CD4-positive, alpha-beta T cell (primary cell): Measurements from ENCODE around the gene HDGFL3. TPM values are rescaled to one million over a fixed set of nuclear protein-coding genes. Genes with fewer than 3 reads are reported as not detected.
"Not testable (repeated sequence)": the region's sequence is repeated elsewhere in the genome, so short reads cannot be mapped to it uniquely, and the experiment has no call there.

ENCODE experiments used
- ATAC-seq: fragments of 200-7000 bp; cut with Tn5 transposase; one replicate; pipeline ENCODE4 v1.10.0; 2022; ENCODE audit warnings: mild to moderate bottlenecking; ENCODE audit not compliant: poor library complexity
- CTCF ChIA-PET: fragments of 350-600 bp; sonication (Branson Sonifier 250); formaldehyde crosslinking; loops from one replicate; lab custom pipeline; 2021; ENCODE audit warnings: antibody characterized with exemption, inconsistent platforms; lab: Charles Lee
- POLR2A ChIA-PET: fragments of 350-600 bp; sonication (Branson Sonifier 250); formaldehyde crosslinking; loops from one replicate; lab custom pipeline; 2021; ENCODE audit warnings: antibody characterized with exemption, inconsistent platforms; lab: Charles Lee
- DNase-seq, 14 experiments: peaks; one replicate each; pipeline ENCODE4 v3.0.0-alpha.2; 2013 to 2020; ENCODE audit warnings: mixed read lengths in 2 of 14
- H3K27ac ChIP-seq, 2 donors: one replicate each; pipeline versions ENCODE4 v1.5.1 to v1.7.0; 2013; ENCODE audit warnings: low read length in 2 of 2, low read depth in 1 of 2, mild to moderate bottlenecking in 1 of 2
- H3K27me3 ChIP-seq, 2 experiments: 1 replicate in 1 of 2; 2 replicates in 1 of 2; pipeline versions ENCODE4 v1.6.1 to v1.7.0; 2013; ENCODE audit warnings: low read length in 2 of 2, control low read depth in 1 of 2, mild to moderate bottlenecking in 1 of 2, moderate library complexity in 1 of 2; ENCODE audit not compliant: insufficient read depth in 2 of 2, control insufficient read depth in 1 of 2
- H3K36me3 ChIP-seq: one replicate; pipeline ENCODE4 v1.6.1; 2013; ENCODE audit warnings: low read length, control low read depth; ENCODE audit not compliant: insufficient read depth
- H3K4me1 ChIP-seq: one replicate; pipeline ENCODE4 v1.6.1; 2013; ENCODE audit warnings: low read length, control low read depth; ENCODE audit not compliant: insufficient read depth
- H3K4me3 ChIP-seq: one replicate; pipeline ENCODE4 v1.5.1; 2013; ENCODE audit warnings: mild to moderate bottlenecking, low read length, moderate library complexity
- H3K9me3 ChIP-seq, 2 experiments: 1 replicate in 1 of 2; 2 replicates in 1 of 2; pipeline versions ENCODE4 v1.6.1 to v1.7.0; 2013; ENCODE audit warnings: low read length in 2 of 2, mild to moderate bottlenecking in 2 of 2, control low read depth in 1 of 2, moderate library complexity in 1 of 2; ENCODE audit not compliant: control insufficient read depth in 1 of 2, insufficient read depth in 1 of 2
- H3K27ac Mint-ChIP-seq: one replicate; pipeline ENCODE4 v1.8.0; 2020; ENCODE audit warnings: mixed read lengths
- H3K27me3 Mint-ChIP-seq: one replicate; pipeline ENCODE4 v1.8.0; 2021; ENCODE audit warnings: mixed read lengths
- H3K36me3 Mint-ChIP-seq: one replicate; pipeline ENCODE4 v1.8.0; 2021; ENCODE audit warnings: low read depth, mixed read lengths
- H3K4me1 Mint-ChIP-seq: one replicate; pipeline ENCODE4 v1.8.0; 2021; ENCODE audit warnings: low read depth, mixed read lengths
- H3K4me3 Mint-ChIP-seq: one replicate; pipeline ENCODE4 v1.8.0; 2020; ENCODE audit warnings: mild to moderate bottlenecking, mixed read lengths
- H3K9me3 Mint-ChIP-seq: one replicate; pipeline ENCODE4 v1.8.0; 2020; ENCODE audit warnings: mixed read lengths
- intact Hi-C, 2 experiments: fragments of 100-400 bp; cut with DNase I in 1 of 2; cut with micrococcal nuclease in 1 of 2; formaldehyde crosslinking; loops; one replicate each; pipeline versions ENCODE4 v1.15.1 to v1.9.0; 2023 to 2025; cut with DNase I, micrococcal nuclease
- total RNA-seq, 174 experiments: library from RNA in 2 of 174; stranded (reverse) in 2 of 174; gene quantifications; one replicate each; pipeline ENCODE4 v1.2.3 and lab custom pipeline; 2021 to 2026
- TF ChIP-seq, protein P1 (sequence below): fragments of 200-600 bp; IDR thresholded peaks from one replicate; pipeline ENCODE4 v1.8.0; 2022; ENCODE audit warnings: antibody characterized with exemption, mild to moderate bottlenecking

The HDGFL3 gene
- total RNA-seq, 2 experiments from 2014 or later: 5.5 to 5.9 TPM

DNA sequence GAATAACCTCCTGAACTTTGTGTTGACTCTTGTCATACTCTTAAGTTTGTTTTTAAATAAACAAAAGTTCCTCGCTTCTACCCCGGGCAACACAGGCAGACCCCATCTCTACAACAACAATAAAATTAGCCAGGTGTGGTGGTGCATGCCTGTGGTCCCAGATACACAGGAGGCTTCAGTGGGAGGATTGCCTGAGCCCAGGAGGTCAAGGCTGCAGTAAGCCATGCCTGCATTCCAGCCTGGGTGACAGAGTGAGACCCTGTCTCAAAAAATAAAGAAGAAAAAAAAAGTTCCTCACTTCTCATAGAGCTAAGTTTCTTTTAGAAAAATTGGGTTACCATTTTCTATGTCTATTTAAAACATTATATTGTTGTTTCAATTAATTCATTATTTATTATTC, 29.2 kb downstream of the HDGFL3 start:
- intact Hi-C loops: no loop called here
- H3K4me1 ChIP-seq: no peaks in the 10 kb centered on the region
- Mint-ChIP-seq H3K4me3 (no peak overlapping the region), H3K36me3 (no peaks in the 10 kb centered on the region), H3K9me3 (no peaks in the 10 kb centered on the region), H3K4me1 (no peaks in the 10 kb centered on the region), H3K27ac (no peak overlapping the region), H3K27me3 (no peaks in the 10 kb centered on the region)
- H3K4me3 ChIP-seq: no peak overlapping the region
- H3K36me3 ChIP-seq: no peaks in the 10 kb centered on the region
- ChIA-PET POLR2A (no interaction called here), CTCF (no interaction called here)
- TF ChIP-seq, protein P1, sequence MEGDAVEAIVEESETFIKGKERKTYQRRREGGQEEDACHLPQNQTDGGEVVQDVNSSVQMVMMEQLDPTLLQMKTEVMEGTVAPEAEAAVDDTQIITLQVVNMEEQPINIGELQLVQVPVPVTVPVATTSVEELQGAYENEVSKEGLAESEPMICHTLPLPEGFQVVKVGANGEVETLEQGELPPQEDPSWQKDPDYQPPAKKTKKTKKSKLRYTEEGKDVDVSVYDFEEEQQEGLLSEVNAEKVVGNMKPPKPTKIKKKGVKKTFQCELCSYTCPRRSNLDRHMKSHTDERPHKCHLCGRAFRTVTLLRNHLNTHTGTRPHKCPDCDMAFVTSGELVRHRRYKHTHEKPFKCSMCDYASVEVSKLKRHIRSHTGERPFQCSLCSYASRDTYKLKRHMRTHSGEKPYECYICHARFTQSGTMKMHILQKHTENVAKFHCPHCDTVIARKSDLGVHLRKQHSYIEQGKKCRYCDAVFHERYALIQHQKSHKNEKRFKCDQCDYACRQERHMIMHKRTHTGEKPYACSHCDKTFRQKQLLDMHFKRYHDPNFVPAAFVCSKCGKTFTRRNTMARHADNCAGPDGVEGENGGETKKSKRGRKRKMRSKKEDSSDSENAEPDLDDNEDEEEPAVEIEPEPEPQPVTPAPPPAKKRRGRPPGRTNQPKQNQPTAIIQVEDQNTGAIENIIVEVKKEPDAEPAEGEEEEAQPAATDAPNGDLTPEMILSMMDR: no peak
- H3K9me3 ChIP-seq: no peaks in the 10 kb centered on the region
- ATAC-seq (no peak), DNase-seq (no peak)
- no peaks in the 10 kb centered on the region for H3K27me3 ChIP-seq
- no peak overlapping the region for H3K27ac ChIP-seq

DNA sequence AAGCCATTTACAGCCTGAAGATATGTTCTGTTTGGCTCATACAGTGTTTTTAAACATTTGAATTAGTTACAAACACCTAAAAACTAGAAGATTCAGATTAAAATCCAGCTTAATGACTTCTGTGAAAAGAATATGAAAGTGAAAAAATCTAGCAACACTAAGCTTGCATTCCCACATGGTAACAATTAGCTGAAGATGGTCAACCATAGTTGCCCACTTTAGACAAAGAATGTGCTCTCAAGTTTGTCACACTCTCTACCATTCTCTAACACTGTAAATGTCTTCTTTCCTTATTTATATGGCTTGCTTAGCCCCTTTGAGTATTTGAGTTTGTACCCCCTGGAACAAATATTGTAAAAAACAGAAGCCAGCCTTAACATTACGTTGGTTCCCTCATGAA, 32.7 kb downstream of the HDGFL3 start:
- Histone ChIP-seq H3K27me3 (no peaks in the 10 kb centered on the region), H3K36me3 (no peaks in the 10 kb centered on the region), H3K9me3 (no peaks in the 10 kb centered on the region), H3K4me3 (no peak overlapping the region), H3K4me1 (no peaks in the 10 kb centered on the region), H3K27ac (no peak overlapping the region)
- TF ChIP-seq, protein P1: no peak
- no peak overlapping the region for H3K4me3 Mint-ChIP-seq
- H3K27ac Mint-ChIP-seq: no peak overlapping the region
- H3K36me3 Mint-ChIP-seq: no peaks in the 10 kb centered on the region
- DNase-seq (no peak), ATAC-seq (no peak)
- intact Hi-C loops: no loop called here
- no peaks in the 10 kb centered on the region for H3K4me1 Mint-ChIP-seq
- H3K27me3 Mint-ChIP-seq: peaks cover 2% of the 10 kb centered on the region
- CTCF ChIA-PET: no interaction called here
- H3K9me3 Mint-ChIP-seq: no peaks in the 10 kb centered on the region
- POLR2A ChIA-PET: no interaction called here

DNA sequence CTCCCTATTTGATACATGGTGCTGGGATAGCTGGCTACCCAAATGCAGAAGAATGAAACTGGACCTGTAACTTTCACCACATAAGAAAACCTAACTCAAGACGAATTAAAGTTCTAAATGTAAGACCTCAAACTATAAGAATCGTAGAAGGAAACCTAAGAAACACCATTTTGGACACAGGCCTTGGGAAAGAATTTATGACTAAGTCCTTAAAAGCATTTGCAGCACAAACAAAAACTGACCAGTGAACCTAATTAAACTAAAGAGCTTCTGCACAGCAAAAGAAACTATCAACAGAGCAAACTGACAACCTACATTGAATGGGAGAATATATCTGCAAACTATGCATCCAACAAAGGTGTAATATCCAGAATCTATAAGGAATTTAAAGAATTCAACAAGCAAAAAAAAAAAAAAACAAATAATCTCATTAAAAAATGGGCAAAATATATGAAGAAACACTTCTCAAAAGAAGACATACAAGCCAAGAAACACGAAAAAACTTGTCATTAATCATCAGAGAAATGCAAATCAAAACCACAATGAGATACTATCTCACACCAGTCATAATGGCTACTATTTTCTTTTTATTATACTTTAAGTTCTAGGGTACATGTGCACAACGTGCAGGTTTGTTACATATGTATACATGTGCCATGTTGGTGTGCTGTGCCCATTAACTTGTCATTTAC, 37.0 kb downstream of the HDGFL3 start:
- Histone ChIP-seq H3K9me3 (peaks cover 6 to 12% of the 10 kb centered on the region in 2 experiments), H3K4me3 (no peak overlapping the region), H3K27me3 (peaks cover 0 to 6% of the 10 kb centered on the region in 2 experiments), H3K27ac (no peak overlapping the region), H3K36me3 (no peaks in the 10 kb centered on the region), H3K4me1 (no peaks in the 10 kb centered on the region)
- CTCF ChIA-PET: no interaction called here
- intact Hi-C loops: no loop called here
- H3K4me3 Mint-ChIP-seq: no peak overlapping the region
- no peak overlapping the region for H3K27ac Mint-ChIP-seq
- ATAC-seq (no peak), DNase-seq (no peak)
- no peaks in the 10 kb centered on the region for H3K4me1 Mint-ChIP-seq
- H3K27me3 Mint-ChIP-seq: peaks cover 7% of the 10 kb centered on the region
- TF ChIP-seq, protein P1: no peak
- H3K9me3 Mint-ChIP-seq: peaks cover 7% of the 10 kb centered on the region
- H3K36me3 Mint-ChIP-seq: no peaks in the 10 kb centered on the region
- POLR2A ChIA-PET: no interaction called here

DNA sequence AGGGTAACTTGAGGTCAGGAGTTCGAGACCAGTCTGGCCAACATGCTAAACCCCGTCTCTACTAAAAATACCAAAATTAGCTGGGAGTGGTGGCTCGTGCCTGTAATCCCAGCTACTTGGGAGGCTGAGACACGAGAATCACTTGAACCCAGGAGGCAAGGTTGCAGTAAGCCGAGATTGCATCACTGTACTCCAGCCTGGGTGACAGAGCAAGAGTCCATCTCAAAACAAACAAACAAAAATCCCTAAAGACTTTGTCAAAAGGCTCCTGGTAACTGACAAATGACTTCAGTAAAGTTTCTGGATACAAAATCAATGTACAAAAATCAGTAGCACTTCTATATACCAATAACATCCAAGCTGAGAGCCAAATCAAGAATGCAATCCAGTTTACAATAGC, 38.0 kb downstream of the HDGFL3 start:
- POLR2A ChIA-PET, intact Hi-C loops, H3K36me3 ChIP-seq, H3K27ac ChIP-seq, H3K36me3 Mint-ChIP-seq, H3K4me1 ChIP-seq, H3K9me3 Mint-ChIP-seq, H3K4me3 ChIP-seq, ATAC-seq, H3K27me3 ChIP-seq, CTCF ChIA-PET, H3K27ac Mint-ChIP-seq, H3K27me3 Mint-ChIP-seq, H3K4me1 Mint-ChIP-seq, H3K4me3 Mint-ChIP-seq, DNase-seq: not testable (repeated sequence)
- peaks cover 6 to 12% of the 10 kb centered on the region in 2 experiments for H3K9me3 ChIP-seq
